H1 (cell line): Measurements from ENCODE around the gene PIGT. TPM values are rescaled to one million over a fixed set of nuclear protein-coding genes. Genes with fewer than 3 reads are reported as not detected.

Source experiments
- CHD1 ChIP-seq: IDR thresholded peaks from 2 replicates; pipeline ENCODE4 v1.6.1; 2012; ENCODE audit warnings: low read depth, low read length, improper control_type of control experiment
- KDM1A ChIP-seq: fragments of 200-600, 300-600 bp; sonication (generic); IDR thresholded peaks from 2 replicates; pipeline ENCODE4 v1.7.1; 2016; ENCODE audit warnings: mild to moderate bottlenecking, low read length, borderline replicate concordance
- KDM4A ChIP-seq: IDR thresholded peaks from one replicate; pipeline ENCODE4 v1.7.1; 2012; ENCODE audit warnings: low read depth, mild to moderate bottlenecking, moderate library complexity, low read length, inconsistent platforms; ENCODE audit not compliant: severe bottlenecking
- RBBP5 ChIP-seq: IDR thresholded peaks from 2 replicates; pipeline ENCODE4 v1.7.1; 2012; ENCODE audit warnings: low read depth, mild to moderate bottlenecking, inconsistent platforms, low read length, moderate library complexity, borderline replicate concordance
- SP4 ChIP-seq: IDR thresholded peaks from 2 replicates; pipeline ENCODE4 v1.6.1; 2012; ENCODE audit warnings: low read length, inconsistent platforms
- TAF1 ChIP-seq: IDR thresholded peaks from 2 replicates; pipeline ENCODE4 v1.6.1; 2011; ENCODE audit warnings: mild to moderate bottlenecking, low read depth, low read length
- TBP ChIP-seq: IDR thresholded peaks from 2 replicates; pipeline ENCODE4 v1.6.1; 2011; ENCODE audit warnings: low read depth, low read length, improper control_type of control experiment
- YY1 ChIP-seq: IDR thresholded peaks from 2 replicates; pipeline ENCODE4 v1.6.1; 2011; ENCODE audit warnings: low read depth, mild to moderate bottlenecking, low read length
- polyA plus RNA-seq, 7 experiments: library from polyadenylated mRNA; depleted of rRNA in 3 of 7; stranded (reverse) in 5 of 7; unstranded in 2 of 7; fragments of >200 nt in 5 of 7; fragments of 200-250 nt in 2 of 7; gene quantifications; 1 replicate in 5 of 7; 2 replicates in 1 of 7; 4 replicates in 1 of 7; pipeline versions ENCODE4 v1.2.1 to v1.2.3, GENCODE V29; 2011 to 2013; ENCODE audit warnings: missing spikeins in 2 of 7, mixed read lengths in 2 of 7
- total RNA-seq: library from RNA; stranded (reverse); fragmentation: NEBNext Ultra II Directional; extraction: Animal tissue kit (Norgen Biotek cat#: 25700); gene quantifications from 2 replicates; pipeline ENCODE4 v1.2.1, GENCODE V29; 2021
- TF ChIP-seq, protein P1 (sequence below), 3 experiments: IDR thresholded peaks; 1 replicate in 2 of 3; 2 replicates in 1 of 3; pipeline versions ENCODE4 v1.5.1 to v1.6.1; 2011; ENCODE audit warnings: low read length in 3 of 3, mild to moderate bottlenecking in 3 of 3, inconsistent platforms in 2 of 3, low read depth in 1 of 3, moderate library complexity in 1 of 3; ENCODE audit not compliant: insufficient read depth in 1 of 3; ENCODE audit errors: control extremely low read depth in 1 of 3

The PIGT gene
- total and polyA plus RNA-seq, 2 of the 8 experiments (the other 6 are each of a cell fraction or from before 2014, with no cell fraction given) = 66.0 to 89.7 TPM

DNA sequence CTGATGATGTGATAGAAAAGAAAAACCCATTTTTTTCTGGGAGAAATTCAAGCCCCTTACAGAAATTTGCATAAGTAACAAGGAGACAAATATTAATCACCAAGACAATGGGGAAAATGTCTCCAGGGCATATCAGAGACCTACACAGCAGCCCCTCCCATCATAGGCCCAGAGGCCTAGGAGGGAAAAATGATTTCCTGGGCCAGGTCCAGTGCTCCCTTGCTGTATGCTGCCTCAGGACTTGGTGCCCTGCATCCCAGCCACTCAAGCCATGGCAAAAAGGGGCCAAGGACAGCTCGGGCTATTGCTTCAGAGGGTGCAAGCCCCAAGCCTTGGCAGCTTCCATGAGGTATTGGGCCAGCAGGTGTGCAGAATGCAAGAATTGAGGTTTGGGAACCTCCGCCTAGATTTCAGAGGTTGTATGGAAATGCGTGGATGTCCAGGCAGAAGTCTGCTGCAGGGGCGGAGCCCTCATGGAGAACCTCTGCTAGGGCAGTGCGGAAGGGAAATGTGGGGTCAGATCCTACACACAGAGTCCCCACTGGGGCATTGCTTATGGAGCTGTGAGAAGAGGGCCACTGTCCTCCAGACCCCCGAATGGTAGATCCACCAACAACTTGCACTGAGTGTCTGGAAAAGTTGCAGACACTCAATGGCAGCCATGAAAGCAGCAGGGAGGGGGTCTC, 15.5 kb upstream of the PIGT start (continued):
- TF ChIP-seq, protein P1, sequence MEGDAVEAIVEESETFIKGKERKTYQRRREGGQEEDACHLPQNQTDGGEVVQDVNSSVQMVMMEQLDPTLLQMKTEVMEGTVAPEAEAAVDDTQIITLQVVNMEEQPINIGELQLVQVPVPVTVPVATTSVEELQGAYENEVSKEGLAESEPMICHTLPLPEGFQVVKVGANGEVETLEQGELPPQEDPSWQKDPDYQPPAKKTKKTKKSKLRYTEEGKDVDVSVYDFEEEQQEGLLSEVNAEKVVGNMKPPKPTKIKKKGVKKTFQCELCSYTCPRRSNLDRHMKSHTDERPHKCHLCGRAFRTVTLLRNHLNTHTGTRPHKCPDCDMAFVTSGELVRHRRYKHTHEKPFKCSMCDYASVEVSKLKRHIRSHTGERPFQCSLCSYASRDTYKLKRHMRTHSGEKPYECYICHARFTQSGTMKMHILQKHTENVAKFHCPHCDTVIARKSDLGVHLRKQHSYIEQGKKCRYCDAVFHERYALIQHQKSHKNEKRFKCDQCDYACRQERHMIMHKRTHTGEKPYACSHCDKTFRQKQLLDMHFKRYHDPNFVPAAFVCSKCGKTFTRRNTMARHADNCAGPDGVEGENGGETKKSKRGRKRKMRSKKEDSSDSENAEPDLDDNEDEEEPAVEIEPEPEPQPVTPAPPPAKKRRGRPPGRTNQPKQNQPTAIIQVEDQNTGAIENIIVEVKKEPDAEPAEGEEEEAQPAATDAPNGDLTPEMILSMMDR (IDR thresholded peaks at IDR 0.05; ENCODE audit: control extremely low read depth in 1 of 3, insufficient read depth in 1 of 3, low read depth in 1 of 3, low read length in 3 of 3) = no peak
- TF ChIP-seq YY1 (no peak), RBBP5 (no peak), SP4 (no peak), KDM4A (no peak), CHD1 (no peak), KDM1A (no peak), TBP (no peak), TAF1 (no peak)
- TF ChIP-seq, all 59 proteins: peak for 0
